TTC549 (cell line): ENCODE data around the gene RPGRIP1.
"Not testable (repeated sequence)": the region's sequence is repeated elsewhere in the genome, so short reads cannot be mapped to it uniquely, and the experiment has no call there.

Source experiments
- FAIRE-seq: peaks from 2 replicates; lab custom pipeline; 2012; peaks lifted over from hg19 to GRCh38; lab: Jason Lieb, UNC

Gene RPGRIP1

GRCh38 chr14:21258889-21259787 is 20.7 kb upstream of the RPGRIP1 start:
- no peak for FAIRE-seq

GRCh38 chr14:21261824-21262223 is 18.1 kb upstream of the RPGRIP1 start:
- no peak for FAIRE-seq

- FAIRE-seq: no peak
These were observed 17.5 kb upstream of the RPGRIP1 start for GRCh38 chr14:21262410-21262809.

- no peak for FAIRE-seq
These were observed 16.4 kb upstream of the RPGRIP1 start for GRCh38 chr14:21263284-21264024.

- no peak for FAIRE-seq
These were observed 15.7 kb upstream of the RPGRIP1 start for GRCh38 chr14:21264025-21264801.

- FAIRE-seq: no peak
These were observed 12.4 kb upstream of the RPGRIP1 start for GRCh38 chr14:21267431-21267845.

GRCh38 chr14:21267886-21268616 is 11.8 kb upstream of the RPGRIP1 start:
- no peak for FAIRE-seq

- FAIRE-seq: no peak
These were observed 11.1 kb upstream of the RPGRIP1 start for GRCh38 chr14:21268617-21269251.

GRCh38 chr14:21269252-21270046 is 10.4 kb upstream of the RPGRIP1 start, which contains the start of gene HNRNPC:
TSS of gene HNRNPC (minus strand) at chr14:21269442. CDS start at chr14:21234193, 35,249 bp downstream.
- FAIRE-seq: peak; percentile 96

GRCh38 chr14:21272661-21273060 is 7.2 kb upstream of the RPGRIP1 start:
- FAIRE-seq: not testable (repeated sequence)

GRCh38 chr14:21275261-21275858 is 4.5 kb upstream of the RPGRIP1 start:
- no peak for FAIRE-seq

- no peak for FAIRE-seq
These were observed 1.3 kb upstream of the RPGRIP1 start for GRCh38 chr14:21278632-21279031.

GRCh38 chr14:21281917-21282316 is 2.0 kb downstream of the RPGRIP1 start:
- not testable (repeated sequence) for FAIRE-seq

- FAIRE-seq: not testable (repeated sequence)
These were observed 6.6 kb downstream of the RPGRIP1 start for GRCh38 chr14:21286516-21286915.

- no peak for FAIRE-seq
These were observed 7.3 kb downstream of the RPGRIP1 start for GRCh38 chr14:21287168-21287567.

GRCh38 chr14:21294026-21294425 is 14.1 kb downstream of the RPGRIP1 start:
- not testable (repeated sequence) for FAIRE-seq

GRCh38 chr14:21298358-21298757 is 18.5 kb downstream of the RPGRIP1 start:
- FAIRE-seq: no peak

- FAIRE-seq: no peak
These were observed 19.8 kb downstream of the RPGRIP1 start for GRCh38 chr14:21299562-21300130.

GRCh38 chr14:21300892-21301291 is 21.0 kb downstream of the RPGRIP1 start:
- FAIRE-seq: no peak
